A673 (cell line): Measurements from ENCODE around the gene KLKB1. TPM values are rescaled to one million over a fixed set of nuclear protein-coding genes. Genes with fewer than 3 reads are reported as not detected.
"Not testable (repeated sequence)": the region's sequence is repeated elsewhere in the genome, so short reads cannot be mapped to it uniquely, and the experiment has no call there.

ENCODE experiments used
- BruUV-seq: library from RNA; stranded (reverse); fragments of 400-500 nt; replicated peaks from 2 replicates; lab custom pipeline; 2021; lab: Mats Ljungman, UMichigan
- CTCF ChIA-PET: fragments of 300-600 bp; sonication (Branson Sonifier 250); formaldehyde crosslinking; loops from one replicate; lab custom pipeline; 2022; ENCODE audit warnings: antibody characterized with exemption; lab: Charles Lee
- POLR2A ChIA-PET: fragments of 300-600 bp; sonication (Branson Sonifier 250); formaldehyde crosslinking; loops from one replicate; lab custom pipeline; 2022; ENCODE audit warnings: antibody characterized with exemption; ENCODE audit not compliant: low non-redundant PET; lab: Charles Lee
- DNase-seq: peaks from one replicate; pipeline ENCODE4 v3.0.0-alpha.2; 2015; ENCODE audit warnings: low spot score
- H3K27ac ChIP-seq: fragments of 200-600 bp; sonication (generic); 2 replicates; pipeline ENCODE4 v1.5.1; 2016; ENCODE audit warnings: mixed run types, low read depth, mild to moderate bottlenecking, mixed read lengths, antibody characterized with exemption, low read length; ENCODE audit not compliant: poor library complexity, severe bottlenecking
- H3K27me3 ChIP-seq: fragments of 200-600 bp; sonication (generic); replicated peaks from 2 replicates; pipeline ENCODE4 v1.6.1; 2017; ENCODE audit warnings: mixed run types, low read depth, mild to moderate bottlenecking, mixed read lengths, antibody characterized with exemption, low read length; ENCODE audit not compliant: insufficient read depth, poor library complexity
- H3K36me3 ChIP-seq: fragments of 200-600 bp; sonication (generic); 2 replicates; pipeline ENCODE4 v1.6.1; 2016; ENCODE audit warnings: mixed run types, mild to moderate bottlenecking, mixed read lengths, antibody characterized with exemption, low read length; ENCODE audit not compliant: insufficient read depth, poor library complexity, severe bottlenecking
- H3K4me1 ChIP-seq: fragments of 200-600 bp; sonication (generic); 2 replicates; pipeline ENCODE4 v1.6.1; 2017; ENCODE audit warnings: mixed run types, mild to moderate bottlenecking, mixed read lengths, antibody characterized with exemption, low read length; ENCODE audit not compliant: insufficient read depth, poor library complexity, severe bottlenecking
- H3K4me3 ChIP-seq: fragments of 200-600 bp; sonication (generic); 2 replicates; pipeline ENCODE4 v1.5.1; 2016; ENCODE audit warnings: low read depth, mixed run types, mild to moderate bottlenecking, mixed read lengths, low read length; ENCODE audit not compliant: poor library complexity, severe bottlenecking
- H3K9me3 ChIP-seq: fragments of 200-600 bp; sonication (generic); 2 replicates; pipeline ENCODE4 v1.6.1; 2016; ENCODE audit warnings: mixed run types, low read depth, mild to moderate bottlenecking, mixed read lengths, antibody characterized with exemption, low read length; ENCODE audit not compliant: poor library complexity, severe bottlenecking
- EZH2 ChIP-seq: fragments of 200-600 bp; sonication (generic); IDR thresholded peaks from 2 replicates; pipeline ENCODE4 v1.6.1; 2017; ENCODE audit warnings: borderline replicate concordance, low read depth, mild to moderate bottlenecking, mixed read lengths, antibody characterized with exemption, low read length; ENCODE audit not compliant: poor library complexity, severe bottlenecking
- intact Hi-C: fragments of 100-400 bp; cut with micrococcal nuclease; formaldehyde crosslinking; loops from one replicate; pipeline ENCODE4 v1.10.0; 2022; ENCODE audit not compliant: unreplicated experiment
- total RNA-seq: library from RNA; stranded (reverse); gene quantifications from 2 replicates; pipeline ENCODE4 v1.2.3, GENCODE V29; 2021
- TF ChIP-seq, protein P1 (sequence below): fragments of 300-800, 200-600 bp; sonication (generic); conservative IDR thresholded peaks from 2 replicates; pipeline ENCODE4 v1.5.1; 2017; ENCODE audit warnings: low read depth, mild to moderate bottlenecking, antibody characterized with exemption, low read length, moderate library complexity, mixed read lengths

Gene KLKB1
- total RNA-seq, 1 experiment from 2014 or later, result not detected

DNA sequence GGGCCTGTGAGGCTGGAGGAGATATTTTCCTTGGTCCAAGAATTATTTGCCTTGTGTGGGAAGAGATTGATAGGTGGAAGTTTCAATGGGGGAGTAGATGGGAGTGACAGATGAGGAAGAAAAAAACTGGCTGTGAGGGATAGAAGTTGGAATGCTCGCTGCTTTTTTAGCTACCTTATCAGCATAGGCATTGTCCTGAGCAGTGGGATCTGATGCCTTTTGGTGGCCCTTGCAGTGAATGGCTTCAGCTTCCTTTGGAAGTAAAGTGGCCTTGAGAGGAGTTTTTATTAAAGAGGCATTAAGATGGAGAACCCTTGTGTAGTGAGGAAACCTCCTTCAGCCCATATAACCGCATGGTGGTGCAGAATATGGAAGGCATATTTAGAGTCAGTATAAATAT is 16.0 kb downstream of the KLKB1 start:
- Histone ChIP-seq H3K9me3 (no peaks in the 10 kb centered on the region), H3K4me3 (no peak overlapping the region), H3K36me3 (no peaks in the 10 kb centered on the region), H3K27ac (no peak overlapping the region), H3K4me1 (no peaks in the 10 kb centered on the region), H3K27me3 (no peaks in the 10 kb centered on the region)
- DNase-seq, result no peak
- TF ChIP-seq, protein P1, sequence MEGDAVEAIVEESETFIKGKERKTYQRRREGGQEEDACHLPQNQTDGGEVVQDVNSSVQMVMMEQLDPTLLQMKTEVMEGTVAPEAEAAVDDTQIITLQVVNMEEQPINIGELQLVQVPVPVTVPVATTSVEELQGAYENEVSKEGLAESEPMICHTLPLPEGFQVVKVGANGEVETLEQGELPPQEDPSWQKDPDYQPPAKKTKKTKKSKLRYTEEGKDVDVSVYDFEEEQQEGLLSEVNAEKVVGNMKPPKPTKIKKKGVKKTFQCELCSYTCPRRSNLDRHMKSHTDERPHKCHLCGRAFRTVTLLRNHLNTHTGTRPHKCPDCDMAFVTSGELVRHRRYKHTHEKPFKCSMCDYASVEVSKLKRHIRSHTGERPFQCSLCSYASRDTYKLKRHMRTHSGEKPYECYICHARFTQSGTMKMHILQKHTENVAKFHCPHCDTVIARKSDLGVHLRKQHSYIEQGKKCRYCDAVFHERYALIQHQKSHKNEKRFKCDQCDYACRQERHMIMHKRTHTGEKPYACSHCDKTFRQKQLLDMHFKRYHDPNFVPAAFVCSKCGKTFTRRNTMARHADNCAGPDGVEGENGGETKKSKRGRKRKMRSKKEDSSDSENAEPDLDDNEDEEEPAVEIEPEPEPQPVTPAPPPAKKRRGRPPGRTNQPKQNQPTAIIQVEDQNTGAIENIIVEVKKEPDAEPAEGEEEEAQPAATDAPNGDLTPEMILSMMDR, result no peak
- TF ChIP-seq EZH2, result no peak
- no TSS peak for BruUV-seq
- POLR2A ChIA-PET, result no interaction called here
- intact Hi-C loops, result no loop called here
- CTCF ChIA-PET, result no interaction called here

DNA sequence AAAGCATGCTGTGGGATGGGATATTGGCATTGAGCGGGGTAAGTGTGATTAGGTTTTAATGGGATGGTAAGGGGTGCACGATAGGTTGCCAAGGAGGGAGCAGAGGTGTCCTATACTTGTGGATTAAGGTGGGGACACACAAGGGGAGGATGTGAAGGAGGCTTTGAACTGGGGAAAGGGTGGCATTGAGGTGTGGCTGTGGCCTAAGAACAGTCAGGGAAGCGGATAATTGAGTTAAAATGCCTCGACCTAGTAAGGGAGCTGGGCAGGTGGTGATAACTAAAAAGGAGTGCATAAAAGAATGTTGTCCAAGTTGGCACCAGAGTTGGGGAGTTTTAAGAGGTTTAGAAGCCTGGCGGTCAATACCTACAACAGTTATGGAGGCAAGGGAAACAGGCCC is 17.5 kb downstream of the KLKB1 start:
- CTCF ChIA-PET, result no interaction called here
- H3K27ac ChIP-seq, result no peak overlapping the region
- no peak for DNase-seq
- H3K9me3 ChIP-seq, result no peaks in the 10 kb centered on the region
- no TSS peak for BruUV-seq
- H3K4me3 ChIP-seq, result no peak overlapping the region
- no peaks in the 10 kb centered on the region for H3K4me1 ChIP-seq
- POLR2A ChIA-PET, result no interaction called here
- intact Hi-C loops, result no loop called here
- TF ChIP-seq, protein P1, result no peak
- TF ChIP-seq EZH2, result no peak
- no peaks in the 10 kb centered on the region for H3K36me3 ChIP-seq
- H3K27me3 ChIP-seq, result no peaks in the 10 kb centered on the region

DNA sequence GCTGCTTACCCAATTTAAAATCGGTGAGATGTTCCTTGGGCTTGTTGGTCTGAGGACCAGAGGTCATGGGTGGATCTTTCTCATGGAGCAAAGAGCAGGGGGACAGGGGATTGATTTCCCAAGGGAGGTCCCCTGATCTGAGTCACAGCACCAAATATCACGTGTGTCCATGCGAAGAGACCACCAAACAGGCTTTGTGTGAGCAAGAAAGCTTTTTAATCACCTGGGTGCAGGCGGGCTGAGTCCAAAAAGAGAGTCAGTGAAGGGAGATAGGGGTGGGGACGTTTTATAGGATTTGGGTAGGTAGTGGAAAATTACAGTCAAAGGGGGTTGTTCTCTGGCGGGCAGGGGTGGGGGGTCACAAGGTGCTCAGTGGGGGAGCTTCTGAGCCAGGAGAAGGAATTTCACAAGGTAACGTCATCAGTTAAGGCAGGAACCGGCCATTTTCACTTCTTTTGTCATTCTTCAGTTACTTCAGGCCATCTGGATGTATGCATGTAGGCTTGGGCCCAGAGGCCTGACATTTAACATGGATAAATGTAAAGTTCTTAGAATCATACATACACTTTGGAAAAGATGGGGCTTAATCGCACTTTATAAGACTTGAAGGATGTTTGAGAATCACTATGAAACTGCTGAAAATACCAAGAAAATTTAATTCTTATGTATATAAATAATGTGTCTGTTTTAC is 19.9 kb downstream of the KLKB1 start:
- H3K9me3 ChIP-seq, POLR2A ChIA-PET, BruUV-seq, H3K27ac ChIP-seq, H3K27me3 ChIP-seq, DNase-seq, intact Hi-C loops, H3K4me1 ChIP-seq, CTCF ChIA-PET, H3K4me3 ChIP-seq, H3K36me3 ChIP-seq: not testable (repeated sequence)

DNA sequence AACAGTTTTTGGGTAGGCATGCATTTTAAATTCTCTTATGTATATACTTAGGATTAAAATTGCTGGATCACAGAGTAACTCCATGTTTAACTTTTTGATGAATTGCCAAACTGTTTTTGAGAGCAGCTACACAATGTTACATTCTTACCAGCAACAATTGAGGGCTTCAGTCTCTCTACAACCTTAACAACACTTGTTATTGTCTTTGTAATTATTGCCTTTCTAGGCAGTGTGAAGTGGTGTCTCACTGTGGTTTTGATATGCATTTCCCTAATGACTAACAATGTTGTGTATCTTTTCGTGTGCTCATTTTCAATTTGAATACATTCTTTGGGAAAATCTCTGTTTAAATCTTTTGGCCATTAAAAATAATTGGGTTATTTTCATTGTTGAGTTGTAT is 21.3 kb downstream of the KLKB1 start:
- ChIA-PET POLR2A (no interaction called here), CTCF (no interaction called here)
- DNase-seq, result no peak
- Histone ChIP-seq H3K27ac (no peak overlapping the region), H3K9me3 (no peaks in the 10 kb centered on the region), H3K36me3 (no peaks in the 10 kb centered on the region), H3K27me3 (no peaks in the 10 kb centered on the region), H3K4me1 (no peaks in the 10 kb centered on the region), H3K4me3 (no peak overlapping the region)
- intact Hi-C loops, result no loop called here
- BruUV-seq, result no TSS peak
- no peak for TF ChIP-seq EZH2
- TF ChIP-seq, protein P1, result no peak
